Inflammatory macrophage (primary cell): ENCODE measurements around the gene OR5D14.

Source experiments
- DNase-seq, 2 donors: peaks; one replicate each; pipeline ENCODE4 v3.0.0-alpha.2; 2020 to 2022
- total RNA-seq, 18 experiments: gene quantifications; one replicate each; lab custom pipeline; 2026; ENCODE audit warnings: mixed read lengths in 6 of 18, inconsistent platforms in 2 of 18; lab: John Stamatoyannopoulos, UW

OR5D14 gene
- total RNA-seq = 0 reads per million in 18 experiments

DNA sequence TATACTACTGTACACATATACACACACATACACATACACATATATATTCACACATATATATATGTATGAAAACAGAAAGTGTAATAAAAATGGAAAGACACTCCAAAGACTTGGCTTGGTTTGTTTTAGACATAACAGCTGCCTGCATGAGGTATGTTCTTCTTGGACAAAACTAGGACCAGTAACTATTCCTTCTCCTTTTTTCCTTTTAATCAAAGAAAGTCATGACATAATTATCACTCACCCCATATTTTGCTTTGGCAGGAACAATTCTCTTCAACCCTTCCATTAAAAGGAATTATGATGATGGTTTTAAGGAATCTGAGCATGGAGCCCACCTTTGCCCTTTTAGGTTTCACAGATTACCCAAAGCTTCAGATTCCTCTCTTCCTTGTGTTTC lies at the start of gene OR5D14:
TSS of gene OR5D14 (plus strand) at position 301 of the 400 bp plus-strand sequence. CDS start at position 301, 0 bp downstream.
- no peak for DNase-seq

GRCh38 chr11:55773138-55773537 lies 22.2 kb upstream of the OR5D14 start, which contains the start of gene OR5D13:
Gene OR5D13 (plus strand): TSS chr11:55773438. CDS start chr11:55773438, 0 bp downstream.
- no peak for DNase-seq

GRCh38 chr11:55791606-55792005 lies 3.8 kb upstream of the OR5D14 start:
- no peak for DNase-seq

GRCh38 chr11:55793321-55793720 lies 2.0 kb upstream of the OR5D14 start:
- DNase-seq = no peak

DNA sequence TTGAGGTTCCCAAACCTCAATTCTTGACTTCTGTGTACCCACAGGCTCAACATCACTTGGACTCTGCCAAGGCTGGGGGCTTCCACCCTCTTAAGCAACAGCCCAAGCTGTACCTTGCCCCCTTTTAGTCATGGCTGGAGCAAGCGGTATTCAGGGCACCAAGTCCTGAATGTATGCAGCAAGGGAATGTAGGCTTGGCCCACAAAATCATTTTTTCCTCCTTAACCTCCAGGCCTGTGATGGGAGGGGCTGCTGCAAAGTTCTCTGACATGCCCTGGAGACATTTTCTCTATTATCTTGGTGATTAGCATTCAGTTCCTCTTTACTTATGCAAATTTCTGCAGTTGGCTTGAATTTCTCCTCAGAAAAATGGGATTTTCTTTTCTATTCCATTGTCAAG lies 10.9 kb downstream of the OR5D14 start:
- no peak for DNase-seq

DNA sequence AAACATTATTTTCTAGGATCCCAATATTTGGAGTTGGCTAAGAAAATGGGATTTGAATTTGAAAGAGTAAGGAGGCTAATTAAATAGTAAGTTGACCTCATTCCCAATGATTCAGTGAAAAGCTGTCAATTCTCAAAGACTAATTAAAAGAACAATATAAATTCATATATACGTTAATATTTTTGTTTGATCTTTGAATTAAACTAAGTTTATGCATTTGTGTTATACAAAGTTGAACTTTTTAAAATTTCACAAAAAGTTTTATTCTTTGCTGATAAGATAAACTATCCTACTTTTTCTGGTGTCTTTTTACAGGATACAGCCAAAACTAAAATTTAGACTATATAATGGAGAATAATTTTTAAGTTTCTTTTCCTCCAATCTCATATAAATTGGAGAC lies 15.7 kb downstream of the OR5D14 start, which contains the start of gene OR5L1:
TSS of gene OR5L1 (plus strand) at position 301 of the 400 bp plus-strand sequence. CDS start 100 bp downstream, outside the sequence.
- no peak for DNase-seq

DNA sequence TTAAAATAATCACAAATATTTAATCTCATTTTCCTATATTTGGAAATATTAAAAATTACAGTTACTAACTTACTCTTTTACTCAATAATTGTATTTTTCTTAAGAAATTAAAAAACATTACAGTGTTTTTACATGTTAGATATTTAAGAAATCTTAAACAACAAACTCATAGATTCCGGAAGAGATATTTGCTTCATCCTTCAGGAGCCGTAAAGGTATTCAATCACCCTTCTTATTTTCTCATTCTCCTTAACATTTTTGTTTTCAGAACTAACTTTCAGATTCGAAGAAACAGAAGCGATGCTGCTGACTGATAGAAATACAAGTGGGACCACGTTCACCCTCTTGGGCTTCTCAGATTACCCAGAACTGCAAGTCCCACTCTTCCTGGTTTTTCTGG lies 24.0 kb downstream of the OR5D14 start, which contains the start of gene OR5D18:
TSS of gene OR5D18 (plus strand) at position 301 of the 400 bp plus-strand sequence. CDS start at position 301, 0 bp downstream.
- DNase-seq = no peak

- no peak for DNase-seq
Observed at GRCh38 chr11:55826919-55827318, 31.6 kb downstream of the OR5D14 start, which contains the start of gene OR5L2. Gene OR5L2 (plus strand): TSS chr11:55827219. CDS start chr11:55827219, 0 bp downstream.

- DNase-seq = no peak
Observed at GRCh38 chr11:55838452-55838851, 43.1 kb downstream of the OR5D14 start, which contains the start of gene OR5D16. Gene OR5D16 (plus strand): TSS chr11:55838752. CDS start chr11:55838752, 0 bp downstream.
